ENCODE measurements around the gene CLEC11A. TPM values are rescaled to one million over a fixed set of nuclear protein-coding genes. Genes with fewer than 3 reads are reported as not detected.

Gene CLEC11A
- total RNA-seq, 2 experiments from 2014 or later: 2.2 to 2.7 TPM

DNA sequence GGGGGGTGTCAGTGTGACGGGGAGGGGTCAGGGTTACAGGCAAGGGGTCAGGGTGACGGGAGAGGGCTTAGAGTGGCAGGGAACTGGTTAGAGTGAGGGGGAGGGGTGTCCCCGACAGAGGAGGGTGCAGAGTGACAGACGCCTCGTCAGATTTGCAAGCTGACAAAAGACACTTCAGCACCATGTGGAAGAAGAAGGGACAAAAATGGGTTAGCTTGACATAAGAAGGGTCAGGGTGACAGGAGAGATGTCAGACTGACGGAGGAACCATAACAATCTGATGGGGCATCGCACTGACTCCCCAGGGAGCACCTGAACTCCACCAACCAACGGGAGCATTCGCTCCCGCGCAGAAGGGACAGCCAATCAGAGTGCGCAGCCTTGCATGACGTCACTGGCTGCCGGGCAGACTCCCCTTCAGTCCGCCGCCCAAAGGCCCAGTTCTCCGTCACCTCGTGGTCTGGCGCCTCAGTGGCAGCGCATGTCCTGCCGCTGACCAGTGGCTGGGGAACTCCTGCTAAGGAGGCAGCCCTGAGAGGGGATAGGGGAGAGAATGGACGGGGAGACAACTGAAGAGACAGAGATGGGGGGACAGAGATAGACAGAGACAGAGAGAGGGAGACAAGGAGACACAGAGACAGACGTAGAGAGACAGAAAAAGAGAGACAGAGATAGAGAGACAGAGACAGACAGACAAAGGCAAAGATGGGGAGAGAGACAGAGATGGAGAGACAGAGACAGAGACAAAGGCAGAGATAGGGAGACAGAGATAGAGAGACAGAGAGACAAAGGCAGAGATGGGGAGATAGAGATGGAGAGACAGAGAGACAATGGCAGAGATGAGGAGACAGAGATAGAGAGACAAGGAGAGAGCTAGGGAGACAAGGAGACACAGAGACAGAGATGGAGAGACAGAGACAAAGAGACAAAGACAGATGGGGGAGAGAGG, 43.7 kb upstream of the CLEC11A start:
- DNase-seq: peak; percentile 87
- Mint-ChIP-seq H3K4me1 (ENCODE audit: low read depth) (peaks cover 2% of the 10 kb centered on the region), H3K27me3 (peaks cover 31% of the 10 kb centered on the region), H3K4me3 (no peak overlapping the region), H3K9me3 (no peaks in the 10 kb centered on the region), H3K27ac (no peak overlapping the region), H3K36me3 (ENCODE audit: low read depth) (no peaks in the 10 kb centered on the region)
- intact Hi-C loops (cut with micrococcal nuclease): no loop called here
- ChIA-PET POLR2A (no interaction called here), CTCF (no interaction called here)
- TF ChIP-seq, protein P1, sequence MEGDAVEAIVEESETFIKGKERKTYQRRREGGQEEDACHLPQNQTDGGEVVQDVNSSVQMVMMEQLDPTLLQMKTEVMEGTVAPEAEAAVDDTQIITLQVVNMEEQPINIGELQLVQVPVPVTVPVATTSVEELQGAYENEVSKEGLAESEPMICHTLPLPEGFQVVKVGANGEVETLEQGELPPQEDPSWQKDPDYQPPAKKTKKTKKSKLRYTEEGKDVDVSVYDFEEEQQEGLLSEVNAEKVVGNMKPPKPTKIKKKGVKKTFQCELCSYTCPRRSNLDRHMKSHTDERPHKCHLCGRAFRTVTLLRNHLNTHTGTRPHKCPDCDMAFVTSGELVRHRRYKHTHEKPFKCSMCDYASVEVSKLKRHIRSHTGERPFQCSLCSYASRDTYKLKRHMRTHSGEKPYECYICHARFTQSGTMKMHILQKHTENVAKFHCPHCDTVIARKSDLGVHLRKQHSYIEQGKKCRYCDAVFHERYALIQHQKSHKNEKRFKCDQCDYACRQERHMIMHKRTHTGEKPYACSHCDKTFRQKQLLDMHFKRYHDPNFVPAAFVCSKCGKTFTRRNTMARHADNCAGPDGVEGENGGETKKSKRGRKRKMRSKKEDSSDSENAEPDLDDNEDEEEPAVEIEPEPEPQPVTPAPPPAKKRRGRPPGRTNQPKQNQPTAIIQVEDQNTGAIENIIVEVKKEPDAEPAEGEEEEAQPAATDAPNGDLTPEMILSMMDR (IDR thresholded peaks at IDR 0.05): no peak
- ATAC-seq: peak; percentile 99

DNA sequence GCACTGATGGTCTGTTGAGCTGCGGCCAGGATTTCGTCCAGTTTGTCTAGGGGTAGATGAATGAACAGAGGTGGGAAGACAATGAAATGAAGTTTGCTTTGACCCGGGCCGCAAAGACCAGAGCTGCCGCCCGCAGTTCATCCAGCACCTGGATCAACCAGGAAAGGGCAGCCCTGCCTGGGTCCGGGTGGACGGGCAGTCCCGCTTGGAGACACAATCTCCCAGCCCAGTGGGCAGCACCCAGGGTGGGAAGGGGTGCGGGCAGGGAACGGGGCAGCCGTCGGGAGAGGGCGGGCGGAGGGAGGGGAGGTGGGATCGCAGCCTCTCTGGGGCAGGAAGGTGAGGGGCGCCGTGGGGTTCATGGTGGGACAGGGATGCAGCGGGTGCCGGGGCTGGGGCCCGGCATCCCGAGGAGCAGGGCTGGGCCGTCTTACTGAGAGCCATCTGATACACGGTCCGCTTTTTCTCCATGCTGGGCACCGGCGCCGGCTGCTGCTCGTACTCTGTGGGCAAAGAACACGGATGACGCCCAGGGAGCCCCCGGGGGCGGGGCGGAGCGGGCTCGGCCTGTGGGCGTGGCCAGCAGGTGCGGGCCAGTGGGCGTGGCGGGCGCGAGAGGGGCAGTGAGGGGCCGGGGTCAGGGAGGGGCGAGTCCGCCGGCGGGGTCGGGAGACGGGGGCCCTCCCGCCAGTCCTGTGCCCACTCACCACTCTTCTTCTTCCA, 36.7 kb upstream of the CLEC11A start:
- no peaks in the 10 kb centered on the region for H3K9me3 Mint-ChIP-seq
- ChIA-PET CTCF (no interaction called here), POLR2A (no interaction called here)
- TF ChIP-seq, protein P1 (IDR thresholded peaks at IDR 0.05): no peak
- intact Hi-C loops (cut with micrococcal nuclease): no loop called here
- H3K27me3 Mint-ChIP-seq: peaks cover 36% of the 10 kb centered on the region
- ATAC-seq (no peak), DNase-seq (no peak)
- no peak overlapping the region for H3K4me3 Mint-ChIP-seq
- H3K36me3 Mint-ChIP-seq (ENCODE audit: low read depth): no peaks in the 10 kb centered on the region
- no peaks in the 10 kb centered on the region for H3K4me1 Mint-ChIP-seq (ENCODE audit: low read depth)
- H3K27ac Mint-ChIP-seq: no peak overlapping the region

DNA sequence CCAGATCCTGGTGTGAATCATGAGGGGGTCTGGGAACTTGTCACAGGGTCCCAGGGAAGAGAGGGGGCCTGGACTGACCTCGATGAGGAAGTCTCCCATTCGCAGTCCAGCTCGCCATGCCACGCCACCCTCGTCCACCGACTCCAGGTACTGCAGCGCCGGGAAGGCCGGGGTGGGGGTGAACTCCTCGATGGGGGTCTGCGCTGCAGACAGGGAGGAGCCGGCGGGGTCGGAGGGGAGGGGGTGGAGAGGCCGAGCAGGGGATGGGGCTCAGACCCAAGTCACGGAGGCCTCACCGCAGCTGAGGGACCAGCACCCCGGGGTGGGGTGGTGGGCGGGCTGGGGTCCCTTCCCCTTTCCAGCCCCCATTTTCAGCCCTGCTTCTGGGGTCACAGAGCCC, 34.4 kb upstream of the CLEC11A start:
- no peak overlapping the region for H3K27ac Mint-ChIP-seq
- TF ChIP-seq, protein P1 (IDR thresholded peaks at IDR 0.05): no peak
- no peak for DNase-seq

DNA sequence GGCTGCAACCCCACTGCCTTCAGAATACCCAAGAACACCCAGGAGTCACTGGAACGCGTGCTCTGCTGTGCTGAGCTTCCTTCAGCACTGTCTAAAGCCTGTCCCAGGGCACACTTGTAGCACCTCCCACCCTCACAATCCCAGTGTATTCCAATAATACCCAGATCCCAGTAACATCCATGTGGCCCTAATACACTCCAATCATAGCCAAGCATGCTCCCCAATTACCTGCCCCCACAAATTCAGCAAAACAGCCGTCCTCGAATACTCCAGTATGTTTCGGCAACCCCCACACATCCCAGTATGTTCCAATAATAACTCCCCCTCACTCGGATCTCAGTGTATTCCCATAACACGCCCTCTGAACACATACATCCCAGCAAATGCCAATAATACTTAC, 32.7 kb upstream of the CLEC11A start:
- intact Hi-C loops (cut with micrococcal nuclease): no loop called here
- ChIA-PET CTCF (no interaction called here), POLR2A (no interaction called here)
- H3K4me1 Mint-ChIP-seq (ENCODE audit: low read depth): peaks cover 2% of the 10 kb centered on the region
- TF ChIP-seq, protein P1 (IDR thresholded peaks at IDR 0.05): no peak
- H3K27me3 Mint-ChIP-seq: peaks cover 45% of the 10 kb centered on the region
- no peaks in the 10 kb centered on the region for H3K9me3 Mint-ChIP-seq
- ATAC-seq (no peak), DNase-seq (no peak)
- H3K36me3 Mint-ChIP-seq (ENCODE audit: low read depth): no peaks in the 10 kb centered on the region
- H3K4me3 Mint-ChIP-seq: no peak overlapping the region
- H3K27ac Mint-ChIP-seq: no peak overlapping the region

More for the DNA sequence above, 34.4 kb upstream of the CLEC11A start:
- no peak for ATAC-seq
- POLR2A ChIA-PET: no interaction called here
- no peaks in the 10 kb centered on the region for H3K4me1 Mint-ChIP-seq (ENCODE audit: low read depth)
- intact Hi-C loops (cut with micrococcal nuclease): no loop called here
- peaks cover 48% of the 10 kb centered on the region for H3K27me3 Mint-ChIP-seq
- CTCF ChIA-PET: no interaction called here
- H3K4me3 Mint-ChIP-seq: no peak overlapping the region
- H3K9me3 Mint-ChIP-seq: no peaks in the 10 kb centered on the region
- H3K36me3 Mint-ChIP-seq (ENCODE audit: low read depth): no peaks in the 10 kb centered on the region

Data from activated CD8-positive, alpha-beta T cell treated with anti-CD3 and anti-CD28 coated beads for 36 hours (primary cell).